Measurements from ENCODE around the gene VWA7.

The VWA7 gene

DNA sequence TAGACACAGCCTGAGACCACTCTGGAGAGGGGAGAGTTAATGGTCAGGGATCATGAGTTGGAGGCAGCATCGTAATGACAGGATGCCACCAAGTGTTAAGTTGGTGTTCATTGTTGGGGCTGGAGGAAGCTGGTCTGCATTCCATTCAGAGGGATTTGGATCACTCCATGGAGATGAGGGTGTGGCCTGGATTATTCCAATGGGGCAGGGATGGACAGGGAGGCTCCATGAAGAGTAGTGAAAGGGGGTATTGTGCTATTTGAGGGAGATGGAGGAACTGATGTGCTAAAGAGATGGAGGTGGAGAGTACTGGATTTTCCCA is 13.5 kb downstream of the VWA7 start:
- no peak overlapping the region for H3K4me3 ChIP-seq (ENCODE audit: low read depth, low read length)
- no peak for TF ChIP-seq CTCF (IDR thresholded peaks at IDR 0.05; ENCODE audit: low read depth, low read length)

DNA sequence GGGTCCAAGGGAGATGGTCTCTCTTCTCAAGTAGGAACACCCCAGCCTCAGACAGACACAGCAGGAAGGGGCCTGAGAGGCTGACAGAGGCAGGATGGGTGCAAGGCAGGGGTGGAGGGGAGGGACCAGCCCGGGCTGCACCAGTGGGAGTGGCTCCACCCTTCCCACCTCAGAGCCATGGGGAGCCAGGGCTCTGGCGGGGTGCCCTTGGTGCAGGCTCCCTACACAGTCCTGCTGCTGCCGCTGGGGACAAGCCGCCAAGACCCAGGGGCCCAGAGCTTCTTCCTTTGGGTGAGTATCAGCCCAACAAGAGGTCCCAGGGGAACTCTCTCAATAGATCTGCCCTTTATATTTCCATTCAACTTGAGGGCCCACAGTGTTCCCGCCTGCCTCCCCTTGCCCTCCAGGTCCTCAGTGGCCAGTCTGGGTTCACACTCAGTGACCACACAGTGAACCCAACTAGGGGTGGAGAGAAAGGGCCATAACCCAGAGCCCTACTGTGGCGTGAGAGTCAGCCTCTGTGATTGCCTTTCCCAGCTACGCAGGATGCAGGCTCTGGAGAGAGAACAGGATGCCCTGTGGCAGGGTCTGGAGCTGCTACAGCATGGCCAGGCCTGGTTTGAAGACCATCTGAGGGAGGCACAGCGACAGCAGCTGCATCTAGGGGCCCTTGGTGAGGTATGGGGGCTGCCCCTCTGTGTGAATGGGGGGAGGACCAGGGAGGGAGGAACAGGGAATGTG is 14.1 kb downstream of the VWA7 start:
- TF ChIP-seq CTCF (IDR thresholded peaks at IDR 0.05; ENCODE audit: low read depth, low read length): no peak
- H3K4me3 ChIP-seq (ENCODE audit: low read depth, low read length): no peak overlapping the region

DNA sequence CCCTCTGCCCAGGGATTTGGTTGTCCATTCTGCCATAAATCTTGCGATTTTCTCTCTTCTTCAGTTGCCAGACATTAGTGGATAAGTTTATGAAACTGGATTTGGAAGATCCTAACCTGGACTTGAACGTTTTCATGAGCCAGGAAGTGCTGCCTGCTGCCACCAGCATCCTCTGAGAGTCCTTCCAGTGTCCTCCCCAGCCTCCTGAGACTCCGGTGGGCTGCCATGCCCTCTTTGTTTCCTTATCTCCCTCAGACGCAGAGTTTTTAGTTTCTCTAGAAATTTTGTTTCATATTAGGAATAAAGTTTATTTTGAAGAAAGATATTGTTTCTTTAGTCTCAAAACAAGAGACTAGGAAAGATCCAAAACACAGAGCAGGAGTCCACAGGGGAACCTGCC is 14.8 kb downstream of the VWA7 start, which contains the start of gene SAPCD1:
TSS of gene SAPCD1 (plus strand) at position 301 of the 400 bp plus-strand sequence. CDS start 399 bp downstream, outside the sequence.
- H3K4me3 ChIP-seq (ENCODE audit: low read depth, low read length): no peak within 1 kb of the TSS
- TF ChIP-seq CTCF (IDR thresholded peaks at IDR 0.05; ENCODE audit: low read depth, low read length): no peak

DNA sequence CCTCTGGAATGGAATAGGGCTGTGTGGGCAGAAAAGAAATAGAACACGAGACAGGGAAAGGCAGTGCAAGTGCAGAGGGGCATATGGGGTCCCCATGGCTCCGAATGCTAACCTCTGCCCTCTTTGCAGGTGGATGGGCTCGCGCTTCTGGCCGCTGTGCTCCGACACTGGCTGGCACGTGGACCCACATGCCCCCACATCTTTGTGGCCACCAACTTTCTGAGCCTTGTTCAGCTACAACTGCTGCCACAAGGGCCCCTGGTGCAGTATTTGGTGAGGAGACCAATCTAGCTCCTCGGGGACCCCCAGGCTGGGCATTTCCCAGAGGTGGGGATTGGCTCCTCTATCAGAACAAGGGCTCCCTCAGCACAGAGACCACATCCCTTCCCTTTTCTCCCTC is 15.8 kb downstream of the VWA7 start:
- H3K4me3 ChIP-seq (ENCODE audit: low read depth, low read length): no peak overlapping the region
- TF ChIP-seq CTCF (IDR thresholded peaks at IDR 0.05; ENCODE audit: low read depth, low read length): no peak

DNA sequence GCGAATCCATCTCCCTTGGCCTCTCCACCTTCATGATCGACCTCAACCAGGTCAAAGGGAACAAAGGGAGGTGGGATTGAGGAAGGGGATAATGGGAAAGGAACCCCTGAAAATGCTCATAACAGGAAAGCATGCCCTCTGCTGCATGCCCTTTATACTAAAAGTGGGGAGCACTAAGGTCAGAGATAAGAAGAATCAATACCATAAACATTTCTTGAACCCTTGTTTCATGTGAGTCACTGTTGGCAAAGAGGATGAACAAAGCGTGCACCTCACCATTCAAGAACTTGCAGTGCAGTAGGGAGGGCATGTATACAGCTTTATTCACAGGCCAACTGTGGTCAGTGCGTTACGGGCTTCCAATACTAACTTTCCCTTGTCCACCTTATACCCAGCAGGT is 16.3 kb downstream of the VWA7 start:
- no peak overlapping the region for H3K4me3 ChIP-seq (ENCODE audit: low read depth, low read length)
- no peak for TF ChIP-seq CTCF (IDR thresholded peaks at IDR 0.05; ENCODE audit: low read depth, low read length)

- TF ChIP-seq CTCF (IDR thresholded peaks at IDR 0.05; ENCODE audit: low read depth, low read length): no peak
Measured at GRCh38 chr6:31758281-31758680, 18.8 kb downstream of the VWA7 start.

GRCh38 chr6:31752739-31753319 is 24.3 kb downstream of the VWA7 start:
- H3K4me3 ChIP-seq (ENCODE audit: low read depth, low read length): no peak overlapping the region
- no peak for TF ChIP-seq CTCF (IDR thresholded peaks at IDR 0.05; ENCODE audit: low read depth, low read length)

More at GRCh38 chr6:31758281-31758680, 18.8 kb downstream of the VWA7 start:
- no peak overlapping the region for H3K4me3 ChIP-seq (ENCODE audit: low read depth, low read length)
